LNCaP clone FGC (cell line): ENCODE measurements around the gene EXOSC7.

ENCODE experiments used
- DNase-seq: peaks from one replicate; pipeline ENCODE4 v3.0.0-alpha.2; 2011; ENCODE audit warnings: low read depth
- H3K4me3 ChIP-seq: 2 replicates; pipeline ENCODE4 v1.5.1; 2011; ENCODE audit warnings: mild to moderate bottlenecking, low read depth, low read length, control low read depth
- TF ChIP-seq, protein P1 (sequence below): IDR thresholded peaks from 2 replicates; pipeline ENCODE4 v1.5.1; 2012; ENCODE audit warnings: mild to moderate bottlenecking; ENCODE audit not compliant: control insufficient read depth, insufficient read depth; ENCODE audit errors: extremely low read depth

Gene EXOSC7

DNA sequence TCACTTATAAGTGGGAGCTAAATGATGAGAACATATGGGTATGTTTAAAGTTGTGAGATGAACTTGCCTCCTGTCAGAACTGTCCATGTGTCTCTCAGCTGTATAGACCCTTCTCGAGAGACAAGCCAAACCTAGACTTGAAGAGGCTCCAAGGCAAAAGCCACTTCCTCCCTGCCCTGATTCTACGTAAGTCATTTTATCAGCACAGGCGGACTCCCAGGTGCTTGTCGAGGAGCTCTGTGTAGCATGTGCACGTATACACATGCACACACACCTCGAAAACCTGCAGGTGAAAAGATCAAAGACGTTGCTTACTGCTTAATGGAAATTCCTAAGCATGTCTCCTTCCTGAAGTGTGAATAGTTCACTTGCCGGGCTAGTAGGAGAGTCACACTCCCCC is 44.5 kb downstream of the EXOSC7 start:
- no peak overlapping the region for H3K4me3 ChIP-seq
- TF ChIP-seq, protein P1, sequence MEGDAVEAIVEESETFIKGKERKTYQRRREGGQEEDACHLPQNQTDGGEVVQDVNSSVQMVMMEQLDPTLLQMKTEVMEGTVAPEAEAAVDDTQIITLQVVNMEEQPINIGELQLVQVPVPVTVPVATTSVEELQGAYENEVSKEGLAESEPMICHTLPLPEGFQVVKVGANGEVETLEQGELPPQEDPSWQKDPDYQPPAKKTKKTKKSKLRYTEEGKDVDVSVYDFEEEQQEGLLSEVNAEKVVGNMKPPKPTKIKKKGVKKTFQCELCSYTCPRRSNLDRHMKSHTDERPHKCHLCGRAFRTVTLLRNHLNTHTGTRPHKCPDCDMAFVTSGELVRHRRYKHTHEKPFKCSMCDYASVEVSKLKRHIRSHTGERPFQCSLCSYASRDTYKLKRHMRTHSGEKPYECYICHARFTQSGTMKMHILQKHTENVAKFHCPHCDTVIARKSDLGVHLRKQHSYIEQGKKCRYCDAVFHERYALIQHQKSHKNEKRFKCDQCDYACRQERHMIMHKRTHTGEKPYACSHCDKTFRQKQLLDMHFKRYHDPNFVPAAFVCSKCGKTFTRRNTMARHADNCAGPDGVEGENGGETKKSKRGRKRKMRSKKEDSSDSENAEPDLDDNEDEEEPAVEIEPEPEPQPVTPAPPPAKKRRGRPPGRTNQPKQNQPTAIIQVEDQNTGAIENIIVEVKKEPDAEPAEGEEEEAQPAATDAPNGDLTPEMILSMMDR, result no peak
- DNase-seq, result no peak

DNA sequence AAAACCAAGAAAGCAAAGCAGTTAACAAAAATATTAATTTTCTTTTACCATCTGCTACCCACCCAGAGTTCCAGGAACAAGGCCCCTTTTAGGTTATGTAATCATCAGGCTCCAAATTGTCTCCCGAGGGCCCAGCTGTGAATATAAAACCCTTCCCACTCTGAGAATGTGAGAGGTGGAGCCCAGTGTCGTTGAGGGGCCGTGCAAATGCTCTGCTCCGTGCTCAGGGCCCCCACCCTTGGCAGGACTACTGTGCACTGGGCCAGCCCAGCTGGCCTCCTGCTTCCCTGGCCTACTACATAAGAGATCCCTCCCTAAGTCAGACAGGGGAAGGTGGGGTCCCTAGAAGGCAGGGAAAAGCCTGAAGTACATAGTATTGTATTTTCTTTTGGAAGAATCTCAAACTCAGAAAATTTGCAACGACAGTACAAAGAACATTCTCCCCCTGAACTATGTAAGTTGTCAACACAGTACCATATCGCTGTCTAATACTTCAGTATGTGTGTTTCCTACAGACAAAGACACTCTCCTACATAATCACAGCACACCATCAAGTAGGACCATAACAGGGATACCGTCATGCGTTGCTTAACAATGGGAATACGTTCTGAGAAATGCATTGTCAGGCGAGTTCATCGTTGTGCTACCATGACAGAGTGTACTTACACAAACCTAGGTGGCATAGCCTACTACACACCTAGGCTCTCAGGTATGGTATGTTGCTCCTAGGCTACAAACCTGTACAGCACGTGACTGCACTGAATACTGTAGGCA is 45.7 kb downstream of the EXOSC7 start:
- DNase-seq, result no peak
- TF ChIP-seq, protein P1, result no peak
- H3K4me3 ChIP-seq, result no peak overlapping the region

DNA sequence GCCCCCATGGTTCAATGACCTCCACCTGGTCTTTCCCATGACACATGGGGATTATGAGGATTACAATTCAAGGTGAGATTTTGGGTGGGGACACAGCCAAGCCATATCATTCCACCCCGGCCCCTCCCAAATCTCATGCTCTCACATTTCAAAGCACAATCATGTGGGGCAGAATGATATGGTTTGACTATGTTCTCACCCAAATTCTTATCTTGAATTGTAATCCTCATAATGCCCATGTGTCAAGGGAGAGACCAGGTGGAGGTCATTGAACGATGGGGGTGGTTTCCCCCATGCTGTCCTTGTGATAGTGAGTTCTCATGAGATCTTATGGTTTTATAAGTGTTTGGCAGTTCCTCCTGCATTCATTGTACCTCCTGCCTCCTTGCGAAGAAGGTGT is 47.6 kb downstream of the EXOSC7 start:
- TF ChIP-seq, protein P1, result no peak
- no peak for DNase-seq

DNA sequence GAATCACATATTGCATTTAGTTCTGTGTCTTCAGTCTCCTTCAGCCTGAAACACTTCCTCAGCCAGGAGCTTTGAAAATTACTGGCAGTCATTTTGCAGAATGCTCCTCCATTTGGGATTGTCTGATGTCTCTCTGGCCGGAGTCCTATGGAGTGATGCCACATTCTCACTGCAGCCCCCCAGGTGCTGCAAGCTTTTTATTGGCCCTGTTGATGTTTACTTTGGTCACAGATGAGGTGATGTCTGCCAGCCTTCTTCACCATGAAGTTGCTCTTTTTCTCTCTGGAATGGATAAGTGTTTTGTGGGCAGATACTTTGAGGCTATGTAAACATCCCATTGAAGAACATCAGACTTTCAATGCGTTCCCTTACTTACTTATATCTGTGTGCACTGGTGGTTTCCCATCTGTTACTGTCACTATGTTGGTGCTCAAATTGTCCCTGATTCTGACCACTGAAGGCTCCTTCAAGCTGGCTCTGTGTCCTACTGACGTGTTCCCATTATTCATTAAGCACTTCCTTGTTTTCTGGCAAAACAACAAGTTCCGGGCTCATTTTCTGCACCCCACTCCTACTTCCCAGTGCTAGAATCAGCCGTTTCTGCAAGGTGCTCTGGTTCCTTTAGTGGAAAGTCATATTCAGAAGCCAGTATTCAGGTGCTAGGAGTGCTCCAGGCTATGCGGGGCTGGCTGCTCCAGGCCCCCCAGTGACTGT is 48.7 kb downstream of the EXOSC7 start:
- DNase-seq, result no peak
- H3K4me3 ChIP-seq, result no peak overlapping the region
- TF ChIP-seq, protein P1, result no peak

More for the DNA sequence above, 47.6 kb downstream of the EXOSC7 start:
- no peak overlapping the region for H3K4me3 ChIP-seq

DNA sequence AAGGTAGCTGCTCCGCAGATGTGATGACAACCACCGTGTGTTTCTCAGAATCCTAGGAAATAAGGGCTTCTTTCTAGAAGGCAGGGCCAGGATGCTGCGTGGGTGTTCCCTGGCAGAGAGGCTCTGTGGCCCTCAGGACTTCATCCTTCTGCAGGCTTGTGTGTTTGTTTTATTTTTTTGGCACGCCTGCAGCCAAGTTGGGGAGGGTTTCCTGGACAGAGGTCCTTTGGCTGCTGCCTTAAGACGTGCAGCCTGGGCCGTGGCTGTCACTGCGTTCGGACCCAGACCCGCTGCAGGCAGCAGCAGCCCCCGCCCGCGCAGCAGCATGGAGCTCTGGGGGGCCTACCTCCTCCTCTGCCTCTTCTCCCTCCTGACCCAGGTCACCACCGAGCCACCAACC is 50.0 kb downstream of the EXOSC7 start, which contains the start of gene CLEC3B:
Gene CLEC3B, plus strand, starts transcription at position 266 of the 400 bp plus-strand sequence. Its CDS starts 60 bp downstream, at position 326.
- peak; percentile 45 for DNase-seq
- H3K4me3 ChIP-seq, result peak within 1 kb of the TSS; percentile 8; the same call in 1 of the 2 replicates
- TF ChIP-seq, protein P1, result no peak

DNA sequence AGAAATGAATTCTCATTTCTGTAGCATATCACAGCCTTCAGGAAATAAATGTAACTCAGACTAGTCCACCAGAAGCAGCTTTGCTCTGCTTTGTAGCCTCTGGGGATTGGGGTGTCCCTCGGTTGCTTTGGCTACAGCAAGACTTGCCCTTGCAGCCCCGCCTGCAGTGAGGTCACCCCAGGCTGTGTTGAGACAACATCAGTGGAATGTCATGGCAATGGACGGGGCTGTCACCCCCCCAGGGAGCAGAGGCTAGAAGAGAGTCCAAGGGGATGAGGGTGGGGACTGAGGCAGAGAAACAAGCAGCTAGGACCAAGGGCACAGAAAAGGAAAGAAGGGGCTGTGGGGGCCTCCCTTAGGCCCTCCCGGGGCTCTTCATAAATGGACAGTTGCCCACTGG is 50.9 kb downstream of the EXOSC7 start:
- H3K4me3 ChIP-seq, result no peak overlapping the region
- TF ChIP-seq, protein P1, result no peak
- DNase-seq, result no peak

DNA sequence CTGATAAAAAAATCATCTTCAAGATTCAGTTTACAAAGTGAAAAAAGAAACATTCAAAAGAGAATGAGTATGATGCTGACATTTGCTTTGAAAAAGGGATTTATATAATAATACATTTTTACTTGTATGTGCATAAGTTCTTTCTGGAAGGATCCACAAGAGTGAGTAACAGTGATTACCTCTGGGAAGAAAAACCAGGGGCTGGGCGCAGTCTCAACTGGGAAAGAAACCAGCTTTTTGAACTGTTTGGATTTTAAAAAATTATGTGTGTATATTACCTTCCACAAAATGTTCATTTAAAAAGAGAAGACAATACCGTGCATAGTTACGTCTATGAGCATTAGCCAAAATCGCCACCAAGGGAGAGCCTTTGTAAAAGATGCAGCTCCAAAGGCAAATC is 51.4 kb downstream of the EXOSC7 start:
- no peak overlapping the region for H3K4me3 ChIP-seq
- DNase-seq, result no peak
- TF ChIP-seq, protein P1, result no peak
